Astrocyte (in vitro differentiated cells and primary cell): ENCODE results near the gene FAM24A. TPM values are rescaled to one million over a fixed set of nuclear protein-coding genes. Genes with fewer than 3 reads are reported as not detected.

Source experiments
- DNase-seq: peaks from one replicate; pipeline ENCODE4 v3.0.0-alpha.2; 2010; ENCODE audit warnings: low read depth
- FAIRE-seq: peaks from 2 replicates; lab custom pipeline; 2011; peaks lifted over from hg19 to GRCh38; lab: Jason Lieb, UNC
- H2AFZ ChIP-seq: 2 replicates; pipeline ENCODE4 v1.6.0; 2012; ENCODE audit warnings: low read depth, low read length, inconsistent platforms
- H3K27ac ChIP-seq: 2 replicates; pipeline ENCODE4 v1.5.1; 2011; ENCODE audit warnings: low read depth, low read length, inconsistent platforms
- H3K27me3 ChIP-seq: 2 replicates; pipeline ENCODE4 v1.6.0; 2011; ENCODE audit warnings: low read length, inconsistent platforms; ENCODE audit not compliant: insufficient read depth
- H3K36me3 ChIP-seq: 2 replicates; pipeline ENCODE4 v1.5.1; 2011; ENCODE audit warnings: low read length, inconsistent platforms; ENCODE audit not compliant: insufficient read depth
- H3K4me1 ChIP-seq: 2 replicates; pipeline ENCODE4 v1.5.1; 2011; ENCODE audit warnings: low read length, inconsistent platforms; ENCODE audit not compliant: insufficient read depth
- H3K4me2 ChIP-seq: 2 replicates; pipeline ENCODE4 v1.6.0; 2012; ENCODE audit warnings: low read length, inconsistent platforms
- H3K4me3 ChIP-seq: 2 replicates; pipeline ENCODE4 v1.5.1; 2011; ENCODE audit warnings: low read depth, mild to moderate bottlenecking, low read length, inconsistent platforms; ENCODE audit not compliant: insufficient read depth
- H3K79me2 ChIP-seq: 2 replicates; pipeline ENCODE4 v1.6.0; 2012; ENCODE audit warnings: mild to moderate bottlenecking, low read length, inconsistent platforms; ENCODE audit not compliant: insufficient read depth
- H3K9ac ChIP-seq: 2 replicates; pipeline ENCODE4 v1.6.0; 2012; ENCODE audit warnings: mild to moderate bottlenecking, low read length, inconsistent platforms
- H3K9me3 ChIP-seq: 2 replicates; pipeline ENCODE4 v1.5.1; 2012; ENCODE audit warnings: low read depth, mild to moderate bottlenecking, low read length, inconsistent platforms; ENCODE audit not compliant: insufficient read depth
- H4K20me1 ChIP-seq: 2 replicates; pipeline ENCODE4 v1.6.0; 2012; ENCODE audit warnings: low read length, inconsistent platforms; ENCODE audit not compliant: insufficient read depth
- H3K27ac Mint-ChIP-seq: one replicate; pipeline ENCODE4 v1.8.0; 2021; ENCODE audit warnings: mild to moderate bottlenecking, mixed read lengths; ENCODE audit not compliant: unreplicated experiment
- H3K27me3 Mint-ChIP-seq: one replicate; pipeline ENCODE4 v1.8.0; 2021; ENCODE audit warnings: low read depth, mixed read lengths; ENCODE audit not compliant: unreplicated experiment
- H3K36me3 Mint-ChIP-seq: one replicate; pipeline ENCODE4 v1.8.0; 2021; ENCODE audit warnings: low read depth, mixed read lengths; ENCODE audit not compliant: unreplicated experiment
- H3K4me1 Mint-ChIP-seq: one replicate; pipeline ENCODE4 v1.8.0; 2021; ENCODE audit warnings: low read depth, mixed read lengths; ENCODE audit not compliant: unreplicated experiment
- H3K4me3 Mint-ChIP-seq: one replicate; pipeline ENCODE4 v1.8.0; 2021; ENCODE audit warnings: mild to moderate bottlenecking, moderate library complexity, mixed read lengths; ENCODE audit not compliant: unreplicated experiment
- H3K9me3 Mint-ChIP-seq: one replicate; pipeline ENCODE4 v1.8.0; 2021; ENCODE audit warnings: mild to moderate bottlenecking, mixed read lengths; ENCODE audit not compliant: unreplicated experiment
- CTCF ChIP-seq: IDR thresholded peaks from 2 replicates; pipeline ENCODE4 v1.5.1; 2011; ENCODE audit warnings: low read depth, mild to moderate bottlenecking, inconsistent platforms, low read length, moderate library complexity; ENCODE audit not compliant: insufficient read depth
- EZH2 ChIP-seq: IDR thresholded peaks from 2 replicates; pipeline ENCODE4 v1.6.1; 2012; ENCODE audit warnings: mild to moderate bottlenecking, low read length, inconsistent platforms; ENCODE audit not compliant: insufficient read depth
- total RNA-seq: library from RNA; stranded (reverse); gene quantifications from 2 replicates; pipeline ENCODE4 v1.2.1, GENCODE V29; 2021

FAM24A gene
- total RNA-seq, 1 donor from 2014 or later = not detected

- H3K27ac Mint-ChIP-seq = peak within 1 kb of the TSS; percentile 60
- FAIRE-seq (no peak), DNase-seq (peak; percentile 90)
- H3K27ac ChIP-seq = peak within 1 kb of the TSS; percentile 59
- peaks cover 45% of the 10 kb centered on the region for H3K79me2 ChIP-seq
- H3K9me3 ChIP-seq = no peaks in the 10 kb centered on the region
- no peaks in the 10 kb centered on the region for H3K36me3 Mint-ChIP-seq
- no peaks in the 10 kb centered on the region for H3K36me3 ChIP-seq
- H3K9me3 Mint-ChIP-seq = peaks cover 4% of the 10 kb centered on the region
- TF ChIP-seq EZH2 = no peak
- no peak for TF ChIP-seq CTCF
- no peaks in the 10 kb centered on the region for H4K20me1 ChIP-seq
- H3K9ac ChIP-seq = peak within 1 kb of the TSS; percentile 78
- peak within 1 kb of the TSS; percentile 88 for H3K4me2 ChIP-seq
- H3K4me3 Mint-ChIP-seq = peak within 1 kb of the TSS; percentile 87
- H3K4me1 Mint-ChIP-seq = no peaks in the 10 kb centered on the region
- H3K27me3 ChIP-seq = no peaks in the 10 kb centered on the region
- peaks cover 7% of the 10 kb centered on the region for H3K4me1 ChIP-seq
- H2AFZ ChIP-seq = peak within 1 kb of the TSS; percentile 92
- peak within 1 kb of the TSS; percentile 71 for H3K4me3 ChIP-seq
- H3K27me3 Mint-ChIP-seq = peaks cover 7% of the 10 kb centered on the region
Measured at GRCh38 chr10:122879339-122880273, 30.8 kb upstream of the FAM24A start, which contains the start of gene FAM24B. Gene FAM24B, minus strand, starts transcription at chr10:122879581. Its CDS starts 29,066 bp downstream, at chr10:122850515.

GRCh38 chr10:122882766-122883165, 27.6 kb upstream of the FAM24A start:
- H3K36me3 Mint-ChIP-seq = no peaks in the 10 kb centered on the region
- FAIRE-seq = no peak

More at GRCh38 chr10:122882766-122883165, 27.6 kb upstream of the FAM24A start:
- H3K4me3 Mint-ChIP-seq = no peak overlapping the region
- no peaks in the 10 kb centered on the region for H4K20me1 ChIP-seq
- H3K4me3 ChIP-seq = no peak overlapping the region
- H3K27me3 Mint-ChIP-seq = peaks cover 7% of the 10 kb centered on the region
- H2AFZ ChIP-seq = no peak overlapping the region
- no peaks in the 10 kb centered on the region for H3K4me1 Mint-ChIP-seq
- H3K9ac ChIP-seq = no peak overlapping the region
- H3K4me1 ChIP-seq = peaks cover 7% of the 10 kb centered on the region
- H3K9me3 Mint-ChIP-seq = peaks cover 4% of the 10 kb centered on the region
- H3K36me3 ChIP-seq = no peaks in the 10 kb centered on the region
- H3K27ac ChIP-seq = no peak overlapping the region
- H3K4me2 ChIP-seq = no peak overlapping the region
- DNase-seq = no peak
- no peaks in the 10 kb centered on the region for H3K9me3 ChIP-seq
- H3K27ac Mint-ChIP-seq = no peak overlapping the region
- no peak for TF ChIP-seq EZH2
- TF ChIP-seq CTCF = no peak
- no peaks in the 10 kb centered on the region for H3K27me3 ChIP-seq
- peaks cover 14% of the 10 kb centered on the region for H3K79me2 ChIP-seq
